RWPE1 (cell line): ENCODE data around the gene RFFL.

Source experiments
- CTCF ChIA-PET: fragments of 350-600 bp; sonication (Branson Sonifier 250); formaldehyde crosslinking; extraction: SDS; loops from one replicate; lab custom pipeline; 2021; lab: Yijun Ruan, JAX
- POLR2A ChIA-PET: fragments of 400-600 bp; formaldehyde crosslinking; extraction: SDS; loops from one replicate; lab custom pipeline; 2020; ENCODE audit warnings: antibody characterized with exemption; ENCODE audit not compliant: low non-redundant PET; lab: Yijun Ruan, JAX
- DNase-seq: peaks from one replicate; pipeline ENCODE4 v3.0.0; 2012; ENCODE audit warnings: low spot score
- H3K27ac ChIP-seq: fragments of 450-650 bp; 2 replicates; pipeline ENCODE4 v1.5.1; 2017
- TF ChIP-seq, protein P1 (sequence below): fragments of 450-650 bp; conservative IDR thresholded peaks from 2 replicates; pipeline ENCODE4 v1.5.1; 2017; ENCODE audit warnings: low read depth, mild to moderate bottlenecking

Gene RFFL

DNA sequence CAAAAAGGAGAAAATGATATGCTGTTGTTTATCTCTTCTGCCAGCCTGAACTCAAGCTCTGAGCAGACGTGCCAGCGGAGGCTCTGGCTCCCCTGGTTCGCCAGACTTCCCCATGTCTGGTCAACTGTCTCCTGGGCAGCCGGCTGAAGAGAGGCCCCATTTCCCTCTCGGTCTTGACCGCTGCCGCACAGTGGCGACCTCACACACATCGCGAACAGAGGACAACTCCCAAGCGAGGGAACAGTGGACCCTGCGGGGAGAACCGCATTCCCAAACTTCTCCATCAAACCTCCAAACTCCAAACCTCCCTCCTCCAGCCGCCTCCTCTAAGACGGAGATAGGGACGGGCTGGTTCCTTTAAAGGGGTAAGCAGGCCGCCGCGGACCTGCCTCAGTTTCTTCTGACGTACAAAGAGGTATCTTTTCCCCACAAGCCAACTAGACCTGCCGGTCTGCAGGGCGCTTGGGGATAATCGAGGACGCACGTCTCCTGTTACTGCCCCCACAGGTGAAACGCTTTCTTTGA, 24.9 kb upstream of the RFFL start:
- POLR2A ChIA-PET = interaction anchor here (0.7 kb wide), 1 partner anchor 78 kb away, joined by 3 read pairs; no protein-coding TSS in a partner anchor
- H3K27ac ChIP-seq = peak overlapping the region; percentile 78
- no peak for DNase-seq
- CTCF ChIA-PET = interaction anchor here (0.6 to 1.4 kb wide), 4 partner anchors 10 to 424 kb away, joined by 3 to 7 read pairs (median 4); partner anchors contain the start of gene RFFL
- TF ChIP-seq, protein P1, sequence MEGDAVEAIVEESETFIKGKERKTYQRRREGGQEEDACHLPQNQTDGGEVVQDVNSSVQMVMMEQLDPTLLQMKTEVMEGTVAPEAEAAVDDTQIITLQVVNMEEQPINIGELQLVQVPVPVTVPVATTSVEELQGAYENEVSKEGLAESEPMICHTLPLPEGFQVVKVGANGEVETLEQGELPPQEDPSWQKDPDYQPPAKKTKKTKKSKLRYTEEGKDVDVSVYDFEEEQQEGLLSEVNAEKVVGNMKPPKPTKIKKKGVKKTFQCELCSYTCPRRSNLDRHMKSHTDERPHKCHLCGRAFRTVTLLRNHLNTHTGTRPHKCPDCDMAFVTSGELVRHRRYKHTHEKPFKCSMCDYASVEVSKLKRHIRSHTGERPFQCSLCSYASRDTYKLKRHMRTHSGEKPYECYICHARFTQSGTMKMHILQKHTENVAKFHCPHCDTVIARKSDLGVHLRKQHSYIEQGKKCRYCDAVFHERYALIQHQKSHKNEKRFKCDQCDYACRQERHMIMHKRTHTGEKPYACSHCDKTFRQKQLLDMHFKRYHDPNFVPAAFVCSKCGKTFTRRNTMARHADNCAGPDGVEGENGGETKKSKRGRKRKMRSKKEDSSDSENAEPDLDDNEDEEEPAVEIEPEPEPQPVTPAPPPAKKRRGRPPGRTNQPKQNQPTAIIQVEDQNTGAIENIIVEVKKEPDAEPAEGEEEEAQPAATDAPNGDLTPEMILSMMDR = no peak

- ChIA-PET CTCF (interaction anchor here (0.6 to 1.4 kb wide), 5 partner anchors 11 to 423 kb away, joined by 3 to 7 read pairs (median 4); partner anchors contain the start of gene RFFL), POLR2A (interaction anchor here (0.7 kb wide), 1 partner anchor 78 kb away, joined by 3 read pairs; no protein-coding TSS in a partner anchor)
- DNase-seq = no peak
- H3K27ac ChIP-seq = peak overlapping the region; percentile 78
- TF ChIP-seq, protein P1 = no peak
These were observed 24.3 kb upstream of the RFFL start for GRCh38 chr17:35087731-35088355.

GRCh38 chr17:35086931-35087573, 23.5 kb upstream of the RFFL start:
- POLR2A ChIA-PET = no interaction called here

GRCh38 chr17:35086164-35086563, 22.7 kb upstream of the RFFL start:
- TF ChIP-seq, protein P1 = no peak
- no peak for DNase-seq
- CTCF ChIA-PET = no interaction called here
- H3K27ac ChIP-seq = no peak overlapping the region
- POLR2A ChIA-PET = no interaction called here

More at GRCh38 chr17:35086931-35087573, 23.5 kb upstream of the RFFL start:
- no peak overlapping the region for H3K27ac ChIP-seq
- CTCF ChIA-PET = interaction anchor here (0.6 to 1.4 kb wide), 2 partner anchors 23 to 96 kb away, joined by 4 read pairs; partner anchors contain the start of gene RFFL
- TF ChIP-seq, protein P1 = no peak
- DNase-seq = no peak

DNA sequence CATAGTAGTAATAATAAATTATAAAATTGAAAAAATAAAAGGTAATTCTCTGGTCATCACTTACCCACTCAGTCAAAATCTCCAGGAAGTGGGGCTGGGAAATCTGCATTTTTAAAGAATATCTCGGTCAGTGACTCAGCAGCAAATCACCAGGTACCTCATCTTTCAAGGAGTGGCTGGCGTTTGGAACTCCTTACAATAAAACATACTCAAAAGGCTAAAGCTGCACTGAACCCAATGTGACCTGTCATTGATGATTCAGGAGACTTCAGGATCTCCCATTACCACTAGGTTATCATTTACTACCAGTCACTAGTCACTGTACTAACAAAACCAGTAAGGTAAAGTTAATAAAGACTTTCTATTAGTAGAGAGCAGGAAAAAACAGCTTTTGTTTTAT, 21.5 kb upstream of the RFFL start:
- ChIA-PET POLR2A (no interaction called here), CTCF (interaction anchor here (0.6 kb wide), 1 partner anchor 748 kb away, joined by 4 read pairs; no protein-coding TSS in a partner anchor)
- DNase-seq = peak; percentile 70
- peak overlapping the region; percentile 70 for H3K27ac ChIP-seq
- TF ChIP-seq, protein P1 = no peak

DNA sequence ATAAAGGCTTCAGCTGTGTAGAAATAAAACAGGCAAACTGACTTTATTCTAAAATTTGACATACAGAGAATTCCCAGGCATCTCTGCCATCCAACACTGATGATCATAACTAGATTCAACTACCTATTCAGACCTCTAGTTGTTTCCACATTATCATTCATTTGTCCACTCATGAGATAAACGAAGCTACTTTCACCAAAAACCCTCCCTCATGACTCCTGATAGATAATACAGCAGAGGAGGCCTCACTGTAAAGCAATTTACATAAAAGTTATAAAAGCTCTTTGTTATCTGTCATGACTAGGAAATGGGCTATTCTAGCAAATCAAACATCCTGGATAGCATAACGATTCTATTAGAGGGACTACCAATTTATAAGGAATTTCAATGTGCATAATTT, 19.6 kb upstream of the RFFL start:
- ChIA-PET CTCF (interaction anchor here (0.5 to 0.8 kb wide), 2 partner anchors 11 to 36 kb away, joined by 3 to 5 read pairs; partner anchors contain the start of gene RAD51D), POLR2A (no interaction called here)
- TF ChIP-seq, protein P1 = no peak
- no peak overlapping the region for H3K27ac ChIP-seq
- no peak for DNase-seq
